Ectodermal cell (in vitro differentiated cells): ENCODE results near the gene LPP.
A peak's percentile ranks its signal among the peaks of the same experiment; 100 is the strongest.

Experiments used
- H3K27ac ChIP-seq: 2 replicates; pipeline ENCODE4 v1.7.0; 2013; ENCODE audit warnings: mild to moderate bottlenecking, low read depth, low read length; ENCODE audit not compliant: insufficient read depth, poor library complexity, severe bottlenecking
- H3K27me3 ChIP-seq: 2 replicates; pipeline ENCODE4 v1.7.0; 2013; ENCODE audit warnings: mild to moderate bottlenecking, low read length; ENCODE audit not compliant: insufficient read depth, control insufficient read depth, poor library complexity, severe bottlenecking
- H3K36me3 ChIP-seq: one replicate; pipeline ENCODE4 v1.7.0; 2013; ENCODE audit warnings: low read length; ENCODE audit not compliant: control insufficient read depth, insufficient read depth
- H3K4me1 ChIP-seq: one replicate; pipeline ENCODE4 v1.7.0; 2013; ENCODE audit warnings: low read length; ENCODE audit not compliant: control insufficient read depth, insufficient read depth
- H3K4me3 ChIP-seq: 2 replicates; pipeline ENCODE4 v1.7.0; 2013; ENCODE audit warnings: low read depth, low read length, control low read depth; ENCODE audit not compliant: insufficient read depth
- H3K9me3 ChIP-seq: 2 replicates; pipeline ENCODE4 v1.7.0; 2013; ENCODE audit warnings: mild to moderate bottlenecking, low read length, moderate library complexity; ENCODE audit not compliant: control insufficient read depth
- WGBS, 2 experiments: methylation state at CpG; one replicate each; pipeline ENCODE4 v1.1.7; 2013; ENCODE audit warnings: missing lambda C conversion rate in 2 of 2; 5-methylcytosine and 5-hydroxymethylcytosine counted together

Gene LPP

DNA sequence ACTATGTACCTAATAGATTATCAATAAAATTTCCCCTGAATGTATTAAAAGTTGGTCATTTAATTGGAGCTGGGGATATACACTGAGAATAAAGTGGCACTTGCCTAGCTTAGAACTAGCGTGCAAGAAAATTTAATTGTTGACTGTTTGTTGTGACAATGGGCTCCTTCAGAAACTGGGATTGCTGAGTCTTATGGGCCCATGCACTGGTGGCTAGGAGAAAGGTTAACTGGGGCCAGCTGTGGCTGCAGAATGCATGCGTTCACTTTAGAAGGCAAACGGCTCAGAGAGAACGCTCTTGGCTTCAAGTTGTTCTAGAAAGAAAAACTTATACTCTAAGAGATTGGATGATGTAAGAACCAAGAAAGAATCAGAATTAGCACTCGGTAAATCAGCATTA, 18.7 kb upstream of the LPP start:
- H3K9me3 ChIP-seq: no peaks in the 10 kb centered on the region
- H3K27me3 ChIP-seq: no peaks in the 10 kb centered on the region
- no peaks in the 10 kb centered on the region for H3K36me3 ChIP-seq
- H3K4me1 ChIP-seq: peaks cover 9% of the 10 kb centered on the region
- no peak overlapping the region for H3K4me3 ChIP-seq
- WGBS, 2 experiments: 95 to 97% methylated on average over 4 of the region's 5 CpGs
- H3K27ac ChIP-seq: no peak overlapping the region

DNA sequence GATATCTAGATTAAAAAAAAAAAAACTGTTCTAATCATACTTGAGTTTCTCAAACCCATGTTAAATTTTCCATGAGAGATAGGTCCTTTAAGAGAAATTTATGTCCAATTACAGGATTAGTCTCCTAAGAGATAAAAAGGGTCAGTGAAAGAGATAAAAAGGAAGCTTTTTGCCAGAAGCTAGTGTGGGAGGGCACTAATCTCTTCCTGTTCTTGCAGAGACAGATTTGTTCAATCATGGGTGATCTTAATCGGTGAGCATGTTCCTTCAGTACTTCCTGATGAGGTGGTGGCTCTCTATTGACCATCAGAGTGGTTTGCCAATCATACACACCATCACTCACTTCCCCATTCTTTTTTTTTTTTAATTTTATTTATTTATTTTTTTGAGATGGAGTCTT, 16.9 kb upstream of the LPP start:
- 83 to 88% methylated on average over 1 of the region's 1 CpG for WGBS, 2 experiments
- H3K9me3 ChIP-seq: no peaks in the 10 kb centered on the region
- H3K27me3 ChIP-seq: no peaks in the 10 kb centered on the region
- H3K4me1 ChIP-seq: no peaks in the 10 kb centered on the region
- H3K36me3 ChIP-seq: no peaks in the 10 kb centered on the region
- no peak overlapping the region for H3K27ac ChIP-seq
- no peak overlapping the region for H3K4me3 ChIP-seq

DNA sequence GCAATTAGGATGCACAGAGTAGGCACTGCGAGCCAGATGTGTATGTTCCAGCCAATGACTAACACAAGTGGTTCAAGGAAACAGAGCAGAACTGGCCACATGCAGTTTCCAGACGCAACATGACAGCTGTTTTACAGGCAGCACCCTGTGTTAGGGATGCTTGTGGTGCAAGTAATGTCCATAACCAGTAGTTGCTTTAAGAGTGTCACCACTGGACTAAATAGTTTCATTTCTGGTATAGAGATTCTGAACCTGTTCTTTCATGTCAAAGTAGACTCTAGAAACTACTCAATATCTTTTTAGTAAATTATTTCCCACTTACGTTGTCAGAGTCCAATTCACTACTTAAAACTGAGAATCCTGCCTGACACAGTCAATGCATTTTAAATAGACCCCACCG, 14.5 kb upstream of the LPP start:
- Histone ChIP-seq H3K9me3 (no peaks in the 10 kb centered on the region), H3K36me3 (no peaks in the 10 kb centered on the region), H3K4me1 (no peaks in the 10 kb centered on the region), H3K27ac (no peak overlapping the region), H3K4me3 (no peak overlapping the region), H3K27me3 (no peaks in the 10 kb centered on the region)
- 95 to 96% methylated on average over 4 of the region's 4 CpGs for whole genome bisulfite sequencing, 2 experiments

DNA sequence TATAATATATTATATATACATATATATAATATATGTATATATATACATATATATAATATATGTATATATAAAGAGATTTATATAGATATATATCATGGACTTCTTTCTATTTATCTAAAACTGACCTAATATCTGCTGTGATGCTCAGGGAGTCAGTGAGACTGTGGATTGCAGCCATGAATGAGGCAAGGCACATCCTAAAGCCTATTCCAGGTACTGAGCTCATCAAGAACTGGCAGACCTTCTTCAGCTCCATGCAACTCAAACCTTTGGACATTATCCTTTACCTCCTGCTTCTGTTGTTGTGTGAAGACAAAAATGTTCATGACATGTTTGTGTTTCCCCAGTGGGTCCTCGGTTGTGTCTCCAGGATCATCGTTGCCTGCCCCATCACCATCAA, 7.7 kb upstream of the LPP start:
- no peaks in the 10 kb centered on the region for H3K36me3 ChIP-seq
- 95 to 97% methylated on average over 2 of the region's 2 CpGs for WGBS, 2 experiments
- H3K4me1 ChIP-seq: no peaks in the 10 kb centered on the region
- H3K27ac ChIP-seq: no peak overlapping the region
- no peak overlapping the region for H3K4me3 ChIP-seq
- no peaks in the 10 kb centered on the region for H3K27me3 ChIP-seq
- no peaks in the 10 kb centered on the region for H3K9me3 ChIP-seq

DNA sequence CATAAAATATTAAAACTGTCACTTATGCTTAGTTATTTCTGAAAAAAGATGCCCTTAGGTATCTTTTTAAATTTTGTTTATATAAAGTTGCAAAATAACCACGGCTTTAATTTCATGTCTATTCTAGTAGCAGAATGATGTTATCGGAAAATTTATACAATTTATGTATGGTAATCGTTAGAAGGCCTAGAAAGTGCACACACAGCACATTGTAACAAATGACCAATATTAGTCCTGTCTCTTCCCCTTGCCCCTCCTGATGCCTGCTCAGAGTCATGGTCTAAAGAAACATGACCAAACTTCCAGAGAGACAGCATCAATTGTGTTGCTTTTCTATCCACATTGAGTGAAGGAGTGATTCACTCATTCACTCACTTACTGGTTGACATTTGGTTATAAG, 6.2 kb upstream of the LPP start:
- Histone ChIP-seq H3K36me3 (no peaks in the 10 kb centered on the region), H3K4me3 (no peak overlapping the region), H3K9me3 (no peaks in the 10 kb centered on the region), H3K27me3 (no peaks in the 10 kb centered on the region), H3K4me1 (peaks cover 6% of the 10 kb centered on the region), H3K27ac (no peak overlapping the region)
- 82 to 100% methylated on average over 2 to 3 of the region's 3 CpGs for WGBS, 2 experiments

DNA sequence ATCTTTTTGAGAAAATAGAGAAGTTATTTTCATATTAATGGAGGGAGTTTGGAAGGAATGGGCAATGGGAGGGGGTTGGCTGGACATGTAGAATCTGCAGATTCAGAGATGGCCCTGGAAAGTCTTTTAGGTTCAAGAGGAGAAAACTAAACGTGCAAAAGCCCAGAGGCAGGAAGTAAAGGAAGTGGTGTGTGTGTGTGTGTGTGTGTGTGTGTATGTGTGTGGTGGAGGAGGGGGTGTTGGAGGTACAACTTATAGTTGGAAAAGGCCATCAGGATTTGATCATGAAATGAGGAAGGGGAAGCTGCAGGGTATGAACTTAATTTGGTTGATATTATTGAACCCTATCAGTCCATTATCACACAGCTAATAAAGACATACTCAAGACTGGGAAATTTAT, 5.6 kb upstream of the LPP start:
- H3K27ac ChIP-seq: no peak overlapping the region
- no peaks in the 10 kb centered on the region for H3K27me3 ChIP-seq
- H3K9me3 ChIP-seq: no peaks in the 10 kb centered on the region
- no peak overlapping the region for H3K4me3 ChIP-seq
- peaks cover 10% of the 10 kb centered on the region for H3K4me1 ChIP-seq
- H3K36me3 ChIP-seq: no peaks in the 10 kb centered on the region
- 88 to 91% methylated on average over 1 of the region's 1 CpG for WGBS, 2 experiments

DNA sequence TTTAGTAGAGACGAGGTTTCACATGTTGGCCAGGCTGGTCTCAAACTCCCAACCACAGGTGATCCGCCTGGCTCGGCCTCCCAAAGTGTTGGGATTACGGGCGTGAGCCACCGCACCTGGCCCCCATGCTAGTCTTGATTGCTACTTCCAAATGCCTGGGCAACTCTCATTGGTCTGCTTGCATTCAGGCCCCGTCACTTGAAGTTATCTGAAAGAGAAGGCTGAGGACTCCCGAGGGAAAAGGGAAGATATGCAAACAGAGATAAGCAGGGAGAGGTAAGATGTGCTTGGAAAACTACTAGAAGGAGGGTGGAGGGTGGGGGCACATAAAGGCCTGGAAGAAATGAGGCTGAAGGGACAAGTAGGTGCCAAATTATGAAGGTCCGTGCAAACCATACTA, 4.4 kb upstream of the LPP start:
- Histone ChIP-seq H3K4me3 (no peak overlapping the region), H3K27me3 (no peaks in the 10 kb centered on the region), H3K4me1 (peaks cover 12% of the 10 kb centered on the region), H3K9me3 (no peaks in the 10 kb centered on the region), H3K36me3 (no peaks in the 10 kb centered on the region), H3K27ac (no peak overlapping the region)
- 88% methylated on average over 9 of the region's 9 CpGs for WGBS, 2 experiments

DNA sequence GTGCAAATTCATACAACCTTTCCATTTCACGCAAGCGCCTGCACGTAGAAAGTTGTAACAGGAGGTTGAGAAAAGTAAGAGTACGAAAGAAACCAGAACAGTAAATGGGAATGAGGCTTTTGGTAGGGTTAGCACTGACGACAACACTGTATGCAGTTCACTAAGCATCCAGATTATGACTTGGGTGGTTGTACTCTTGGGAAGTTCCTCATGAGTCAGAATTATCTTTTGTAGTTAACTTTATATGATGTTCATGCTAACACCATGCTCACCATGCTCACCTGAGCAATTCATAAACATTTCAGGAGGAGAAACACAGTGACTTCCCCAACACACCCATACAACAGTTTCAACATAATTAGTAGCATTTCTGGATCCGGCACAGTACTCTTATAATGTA, 3.0 kb upstream of the LPP start:
- H3K27ac ChIP-seq: no peak overlapping the region
- peaks cover 20% of the 10 kb centered on the region for H3K4me1 ChIP-seq
- no peaks in the 10 kb centered on the region for H3K9me3 ChIP-seq
- H3K27me3 ChIP-seq: no peaks in the 10 kb centered on the region
- 95 to 98% methylated on average over 5 of the region's 6 CpGs for WGBS, 2 experiments
- H3K36me3 ChIP-seq: no peaks in the 10 kb centered on the region
- H3K4me3 ChIP-seq: no peak overlapping the region

DNA sequence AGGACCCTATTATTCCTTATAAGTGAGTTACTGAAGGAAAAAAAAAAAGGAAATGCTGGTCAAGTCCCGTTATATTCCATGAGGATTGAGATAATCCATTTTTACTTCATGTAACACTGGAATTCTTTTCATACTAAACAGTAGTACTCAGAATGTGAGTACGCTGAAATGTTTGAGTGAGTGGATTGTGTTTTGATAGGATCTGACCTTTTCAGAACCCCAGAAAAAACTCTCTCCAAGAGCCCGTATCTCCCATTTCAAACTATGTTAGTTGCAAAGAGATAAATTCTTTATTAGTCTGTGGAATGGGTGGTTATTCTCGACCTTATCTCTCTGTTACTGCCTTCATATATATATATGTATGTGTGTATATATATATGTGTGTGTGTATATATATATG, 2.5 kb upstream of the LPP start:
- no peak overlapping the region for H3K27ac ChIP-seq
- peaks cover 20% of the 10 kb centered on the region for H3K4me1 ChIP-seq
- H3K9me3 ChIP-seq: no peaks in the 10 kb centered on the region
- WGBS, 2 experiments: no CpG with 5 or more reads among the region's 4 CpGs
- H3K36me3 ChIP-seq: no peaks in the 10 kb centered on the region
- H3K27me3 ChIP-seq: no peaks in the 10 kb centered on the region
- H3K4me3 ChIP-seq: no peak overlapping the region

DNA sequence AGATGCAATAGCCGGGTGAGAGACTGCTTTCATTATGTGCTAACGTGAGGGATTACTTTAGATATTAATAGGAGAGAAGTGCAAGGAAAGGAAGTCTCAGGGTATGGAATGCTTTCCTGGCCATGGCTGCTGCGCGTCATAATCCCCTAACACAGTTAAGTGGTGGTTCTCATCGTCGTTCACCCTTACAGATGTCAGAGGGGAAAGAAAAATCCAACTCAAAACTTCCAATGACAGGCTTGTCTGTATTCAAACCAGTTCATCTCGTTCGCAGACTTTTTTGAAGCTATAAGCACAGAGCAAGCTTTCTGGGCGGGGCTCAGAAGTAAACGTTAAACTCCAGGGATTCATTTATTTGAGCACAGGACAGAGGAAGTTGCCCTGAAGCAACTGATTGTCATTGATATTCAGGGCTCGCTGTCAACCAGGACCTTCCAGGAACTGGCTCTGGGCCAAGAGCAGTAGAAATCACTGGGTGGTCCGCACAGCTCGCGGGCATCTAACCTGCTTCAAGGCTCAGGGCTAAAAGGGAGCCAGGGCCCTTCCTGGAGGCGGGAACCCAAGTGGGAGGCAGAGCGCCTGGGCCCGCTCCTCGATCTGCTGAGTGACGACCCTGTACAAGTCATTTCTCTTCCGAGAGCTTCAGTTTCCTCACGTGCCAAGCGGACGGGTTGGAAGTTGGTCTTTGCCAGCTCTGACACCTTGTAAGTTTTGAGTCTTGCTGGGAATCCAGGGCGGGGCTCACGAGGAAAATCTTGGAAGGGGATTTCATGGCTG, 1.1 kb upstream of the LPP start:
- H3K9me3 ChIP-seq: no peaks in the 10 kb centered on the region
- H3K4me3 ChIP-seq: peak overlapping the region; percentile 64
- WGBS, 2 experiments: 12% methylated on average over 25 of the region's 25 CpGs
- H3K4me1 ChIP-seq: peaks cover 22% of the 10 kb centered on the region
- no peaks in the 10 kb centered on the region for H3K36me3 ChIP-seq
- H3K27me3 ChIP-seq: no peaks in the 10 kb centered on the region
- H3K27ac ChIP-seq: peak overlapping the region; percentile 94
